Measurements from ENCODE around the gene DYRK3.

The DYRK3 gene

GRCh38 chr1:206658981-206659273 is 23.6 kb downstream of the DYRK3 start:
- no peak for TF ChIP-seq CTCF (IDR thresholded peaks at IDR 0.05; ENCODE audit: low read depth, low read length)
- H3K4me3 ChIP-seq (replicated peaks in 1 of 2; ENCODE audit: low read depth in 2 of 2, low read length in 2 of 2): no peak overlapping the region
- no peak for DNase-seq (ENCODE audit: low read depth in 2 of 2)

- no peak for DNase-seq (ENCODE audit: low read depth in 2 of 2)
- no peak for TF ChIP-seq CTCF (IDR thresholded peaks at IDR 0.05; ENCODE audit: low read depth, low read length)
- no peak overlapping the region for H3K4me3 ChIP-seq (replicated peaks in 1 of 2; ENCODE audit: low read depth in 2 of 2, low read length in 2 of 2)
These were observed 24.8 kb downstream of the DYRK3 start for GRCh38 chr1:206660136-206660535.

- no peak for TF ChIP-seq CTCF (IDR thresholded peaks at IDR 0.05; ENCODE audit: low read depth, low read length)
- no peak for DNase-seq (ENCODE audit: low read depth in 2 of 2)
These were observed 26.0 kb downstream of the DYRK3 start for GRCh38 chr1:206661161-206661820.

GRCh38 chr1:206662396-206663092 is 27.2 kb downstream of the DYRK3 start:
- no peak overlapping the region for H3K4me3 ChIP-seq (replicated peaks in 1 of 2; ENCODE audit: low read depth in 2 of 2, low read length in 2 of 2)
- no peak for TF ChIP-seq CTCF (IDR thresholded peaks at IDR 0.05; ENCODE audit: low read depth, low read length)
- no peak for DNase-seq (ENCODE audit: low read depth in 2 of 2)

More at GRCh38 chr1:206661161-206661820, 26.0 kb downstream of the DYRK3 start:
- no peak overlapping the region for H3K4me3 ChIP-seq (replicated peaks in 1 of 2; ENCODE audit: low read depth in 2 of 2, low read length in 2 of 2)

GRCh38 chr1:206663362-206663761 is 28.0 kb downstream of the DYRK3 start:
- TF ChIP-seq CTCF (IDR thresholded peaks at IDR 0.05; ENCODE audit: low read depth, low read length): no peak
- H3K4me3 ChIP-seq (replicated peaks in 1 of 2; ENCODE audit: low read depth in 2 of 2, low read length in 2 of 2): no peak overlapping the region
- DNase-seq (ENCODE audit: low read depth in 2 of 2): no peak

- H3K4me3 ChIP-seq (replicated peaks in 1 of 2; ENCODE audit: low read depth in 2 of 2, low read length in 2 of 2): no peak overlapping the region
- DNase-seq (ENCODE audit: low read depth in 2 of 2): peak; percentile 78 to 79
- TF ChIP-seq CTCF (IDR thresholded peaks at IDR 0.05; ENCODE audit: low read depth, low read length): peak; percentile 69
These were observed 28.7 kb downstream of the DYRK3 start for GRCh38 chr1:206663832-206664652.
